Measurements from ENCODE around the gene COL9A3. TPM values are rescaled to one million over a fixed set of nuclear protein-coding genes. Genes with fewer than 3 reads are reported as not detected.

Gene COL9A3
- total RNA-seq, 4 donors from 2014 or later, result 8.8 to 29.9 (median 14.3) TPM

DNA sequence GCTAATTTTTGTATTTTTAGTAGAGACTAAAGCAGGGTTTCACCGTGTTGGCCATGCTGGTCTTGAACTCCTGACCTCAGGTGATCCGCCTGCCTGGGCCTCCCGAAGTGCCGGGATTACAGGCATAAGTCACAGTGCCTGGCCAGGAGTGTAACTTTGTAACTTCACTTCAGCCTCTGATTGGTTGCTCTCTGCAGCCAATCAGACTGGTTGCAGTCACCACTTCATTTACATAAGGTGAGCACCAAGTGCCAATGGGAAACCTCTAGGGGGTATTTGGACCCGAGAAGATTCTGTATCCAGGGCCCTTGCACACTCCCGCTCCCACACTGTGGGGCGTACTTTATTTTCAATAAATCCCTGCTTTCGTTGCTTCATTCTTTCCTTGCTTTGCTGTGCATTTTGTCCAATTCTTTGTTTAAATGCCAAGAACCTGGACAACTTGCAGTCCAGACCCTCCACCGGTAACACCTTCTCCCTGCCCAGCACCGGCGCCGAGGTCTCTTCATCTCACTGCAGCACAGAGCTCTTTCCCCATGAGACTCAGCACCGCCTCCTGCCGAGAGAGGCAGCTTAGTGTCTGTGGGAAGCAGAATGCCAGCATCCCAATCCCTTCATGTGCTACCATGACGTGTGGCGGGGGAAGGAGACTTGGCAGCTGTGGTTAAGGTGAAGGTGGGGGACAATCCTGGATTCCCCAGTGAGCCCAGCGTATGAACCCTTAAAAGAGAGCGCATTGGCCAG lies 34.5 kb upstream of the COL9A3 start:
- no peaks in the 10 kb centered on the region for H3K36me3 ChIP-seq
- H3K27me3 ChIP-seq, result peaks cover 49% of the 10 kb centered on the region
- H3K27ac ChIP-seq, result no peak overlapping the region
- 82 to 92% methylated on average over 4 to 7 of the region's 18 CpGs for WGBS, 2 donors (ENCODE audit: low coverage in 1 of 2)
- H3K4me1 ChIP-seq, result peaks cover 0 to 9% (median 0%) of the 10 kb centered on the region in 3 donors
- ATAC-seq, result no peak
- H3K9me3 ChIP-seq, result no peaks in the 10 kb centered on the region
- no peak overlapping the region for H3K4me3 ChIP-seq
- TF ChIP-seq POLR2AphosphoS5 (IDR thresholded peaks at IDR 0.05) (no peak), POLR2A (IDR thresholded peaks at IDR 0.05) (no peak), EP300 (IDR thresholded peaks at IDR 0.05) (no peak)
- TF ChIP-seq, protein P1, sequence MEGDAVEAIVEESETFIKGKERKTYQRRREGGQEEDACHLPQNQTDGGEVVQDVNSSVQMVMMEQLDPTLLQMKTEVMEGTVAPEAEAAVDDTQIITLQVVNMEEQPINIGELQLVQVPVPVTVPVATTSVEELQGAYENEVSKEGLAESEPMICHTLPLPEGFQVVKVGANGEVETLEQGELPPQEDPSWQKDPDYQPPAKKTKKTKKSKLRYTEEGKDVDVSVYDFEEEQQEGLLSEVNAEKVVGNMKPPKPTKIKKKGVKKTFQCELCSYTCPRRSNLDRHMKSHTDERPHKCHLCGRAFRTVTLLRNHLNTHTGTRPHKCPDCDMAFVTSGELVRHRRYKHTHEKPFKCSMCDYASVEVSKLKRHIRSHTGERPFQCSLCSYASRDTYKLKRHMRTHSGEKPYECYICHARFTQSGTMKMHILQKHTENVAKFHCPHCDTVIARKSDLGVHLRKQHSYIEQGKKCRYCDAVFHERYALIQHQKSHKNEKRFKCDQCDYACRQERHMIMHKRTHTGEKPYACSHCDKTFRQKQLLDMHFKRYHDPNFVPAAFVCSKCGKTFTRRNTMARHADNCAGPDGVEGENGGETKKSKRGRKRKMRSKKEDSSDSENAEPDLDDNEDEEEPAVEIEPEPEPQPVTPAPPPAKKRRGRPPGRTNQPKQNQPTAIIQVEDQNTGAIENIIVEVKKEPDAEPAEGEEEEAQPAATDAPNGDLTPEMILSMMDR (IDR thresholded peaks at IDR 0.05), result no peak

DNA sequence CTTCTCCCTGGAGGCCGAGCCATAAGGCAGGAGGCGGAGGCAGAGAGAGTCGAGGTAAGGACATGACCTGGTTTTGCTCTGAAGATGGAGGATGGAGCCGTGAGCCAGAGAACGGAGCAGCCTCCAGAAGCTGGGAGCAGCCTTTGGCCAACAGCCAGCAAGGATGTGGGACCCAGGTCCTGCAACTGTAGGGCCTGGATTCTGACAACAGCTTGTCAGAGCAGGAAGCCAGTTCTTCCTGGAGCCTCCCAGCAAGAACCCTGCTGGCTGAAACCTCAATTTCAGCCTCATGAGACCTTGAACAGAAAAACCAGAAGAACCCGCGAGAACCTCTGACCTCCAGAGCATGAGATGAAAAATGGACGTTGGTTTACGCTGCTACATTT lies 34.0 kb upstream of the COL9A3 start:
- TF ChIP-seq EP300 (IDR thresholded peaks at IDR 0.05) (no peak), POLR2AphosphoS5 (IDR thresholded peaks at IDR 0.05) (no peak), POLR2A (IDR thresholded peaks at IDR 0.05) (no peak)
- TF ChIP-seq, protein P1 (IDR thresholded peaks at IDR 0.05), result no peak
- Histone ChIP-seq H3K9me3 (no peaks in the 10 kb centered on the region), H3K27ac (no peak overlapping the region), H3K4me3 (no peak overlapping the region), H3K27me3 (peaks cover 45% of the 10 kb centered on the region), H3K4me1 (peaks cover 0 to 9% (median 0%) of the 10 kb centered on the region in 3 donors), H3K36me3 (no peaks in the 10 kb centered on the region)
- no peak for ATAC-seq
- 47 to 48% methylated on average over 3 to 9 of the region's 9 CpGs for WGBS, 2 donors (ENCODE audit: low coverage in 1 of 2)

DNA sequence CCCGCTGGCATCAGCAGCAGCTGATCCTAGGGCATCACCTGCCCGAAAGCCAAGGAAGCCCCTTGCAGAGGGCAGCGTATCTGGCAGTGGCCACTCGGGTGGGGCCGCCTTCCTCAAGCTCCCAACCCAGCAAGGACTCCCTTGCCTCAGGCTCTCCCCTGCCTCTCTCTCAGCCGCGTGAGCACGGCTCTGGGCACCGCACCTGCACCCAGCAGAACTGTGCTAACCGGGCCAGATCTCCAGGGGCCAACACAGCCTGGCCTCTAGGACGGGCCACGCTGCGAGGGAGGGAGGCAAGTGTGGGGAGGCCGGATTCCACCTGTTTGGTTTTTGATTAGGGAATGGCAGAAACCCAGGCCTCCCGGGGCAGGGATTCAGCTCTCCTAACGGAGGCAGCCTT lies 32.4 kb upstream of the COL9A3 start:
- no peaks in the 10 kb centered on the region for H3K36me3 ChIP-seq
- no peak overlapping the region for H3K27ac ChIP-seq
- no peak for ATAC-seq
- TF ChIP-seq EP300 (IDR thresholded peaks at IDR 0.05) (no peak), POLR2A (IDR thresholded peaks at IDR 0.05) (no peak), POLR2AphosphoS5 (IDR thresholded peaks at IDR 0.05) (no peak)
- TF ChIP-seq, protein P1 (IDR thresholded peaks at IDR 0.05), result no peak
- peaks cover 0 to 9% (median 0%) of the 10 kb centered on the region in 3 donors for H3K4me1 ChIP-seq
- no peak overlapping the region for H3K4me3 ChIP-seq
- H3K9me3 ChIP-seq, result no peaks in the 10 kb centered on the region
- 20 to 29% methylated on average over 2 of the region's 16 CpGs for WGBS, 2 donors (ENCODE audit: low coverage in 1 of 2)
- H3K27me3 ChIP-seq, result peaks cover 34% of the 10 kb centered on the region

DNA sequence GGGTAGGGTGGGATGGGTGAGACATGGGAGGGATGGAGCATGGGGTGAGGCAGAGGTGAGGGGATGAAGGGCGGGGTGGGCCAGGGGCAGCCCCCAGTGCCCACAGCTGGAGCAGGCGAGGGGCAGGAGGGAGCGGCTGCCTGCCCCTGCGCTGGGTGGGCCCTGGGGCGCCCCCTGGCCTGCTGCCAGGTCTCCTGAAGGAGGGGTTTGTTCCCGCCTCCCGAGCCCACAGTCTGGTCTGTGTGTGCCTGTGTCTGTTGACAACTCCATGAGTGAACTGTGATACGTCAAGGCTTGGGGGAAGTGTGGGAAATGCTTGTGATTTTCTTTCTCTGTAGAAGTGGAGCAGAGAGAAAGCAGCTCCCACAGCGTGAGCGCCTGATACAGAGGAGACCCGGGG lies 31.5 kb upstream of the COL9A3 start:
- Histone ChIP-seq H3K4me1 (peaks cover 0 to 9% (median 0%) of the 10 kb centered on the region in 3 donors), H3K27me3 (peaks cover 25% of the 10 kb centered on the region), H3K9me3 (no peaks in the 10 kb centered on the region), H3K4me3 (no peak overlapping the region), H3K36me3 (no peaks in the 10 kb centered on the region), H3K27ac (peak overlapping the region in 1 of 4 donors; percentile 16)
- no peak for ATAC-seq
- 45 to 46% methylated on average over 2 to 4 of the region's 11 CpGs for WGBS, 2 donors (ENCODE audit: low coverage in 1 of 2)
- TF ChIP-seq, protein P1 (IDR thresholded peaks at IDR 0.05), result no peak
- no peak for TF ChIP-seq POLR2AphosphoS5 (IDR thresholded peaks at IDR 0.05)
- TF ChIP-seq POLR2A (IDR thresholded peaks at IDR 0.05), result no peak
- no peak for TF ChIP-seq EP300 (IDR thresholded peaks at IDR 0.05)

DNA sequence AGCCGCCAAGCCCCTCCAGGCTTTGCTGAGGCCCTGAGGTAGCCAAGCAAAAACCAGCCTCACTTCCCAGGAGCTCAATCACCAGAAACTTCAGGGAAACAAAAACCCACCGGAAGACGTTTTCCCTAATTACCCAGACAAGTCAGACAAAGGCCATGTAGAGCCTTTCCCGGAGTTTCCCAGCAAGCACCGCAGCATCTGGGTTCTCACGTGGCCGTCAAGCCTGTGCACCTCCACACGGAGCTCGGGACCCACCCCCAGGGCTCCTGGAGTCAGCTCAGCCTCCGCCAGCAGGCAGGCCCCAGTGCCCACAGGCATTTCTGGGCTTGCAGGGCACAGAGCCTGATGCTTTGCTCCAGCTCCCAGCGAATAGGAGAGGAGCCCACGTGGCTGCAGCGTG lies 30.7 kb upstream of the COL9A3 start:
- Histone ChIP-seq H3K4me3 (no peak overlapping the region), H3K27me3 (peaks cover 18% of the 10 kb centered on the region), H3K9me3 (no peaks in the 10 kb centered on the region), H3K4me1 (peaks cover 0 to 11% (median 0%) of the 10 kb centered on the region in 3 donors), H3K36me3 (no peaks in the 10 kb centered on the region), H3K27ac (no peak overlapping the region)
- WGBS, 2 donors (ENCODE audit: low coverage in 1 of 2), result no CpG with 5 or more reads among the region's 13 CpGs
- TF ChIP-seq, protein P1 (IDR thresholded peaks at IDR 0.05), result no peak
- TF ChIP-seq POLR2A (IDR thresholded peaks at IDR 0.05), result no peak
- TF ChIP-seq EP300 (IDR thresholded peaks at IDR 0.05), result no peak
- TF ChIP-seq POLR2AphosphoS5 (IDR thresholded peaks at IDR 0.05), result no peak
- no peak for ATAC-seq
